Measurements from ENCODE around the gene RIN1. TPM values are rescaled to one million over a fixed set of nuclear protein-coding genes. Genes with fewer than 3 reads are reported as not detected.

The RIN1 gene
- total and polyA plus RNA-seq, 2 of the 13 experiments (the other 11 are each of a cell fraction or from before 2014, with no cell fraction given) = 2.4 to 4.1 TPM

- TF ChIP-seq ZNF543 (CRISPR knock-in tag; IDR thresholded peaks at IDR 0.05) (peak; percentile 23; the same call in 1 of the 2 replicates), YEATS2 (CRISPR knock-in tag; IDR thresholded peaks at IDR 0.05; ENCODE audit: borderline replicate concordance) (no peak), GPBP1L1 (CRISPR knock-in tag; IDR thresholded peaks at IDR 0.05) (no peak), MLXIP (CRISPR knock-in tag; IDR thresholded peaks at IDR 0.05; ENCODE audit: borderline replicate concordance) (no peak), NR2F6 (IDR thresholded peaks at IDR 0.05) (no peak), NR2F6 (CRISPR knock-in tag; IDR thresholded peaks at IDR 0.05) (0 out of 2 replicates have a peak, but pooled peaks have one; percentile 31), ZBTB49 (CRISPR knock-in tag; IDR thresholded peaks at IDR 0.05; ENCODE audit: borderline replicate concordance) (no peak), ZNF614 (CRISPR knock-in tag; IDR thresholded peaks at IDR 0.05; ENCODE audit: borderline replicate concordance) (no peak; the same call in 1 of the 2 replicates), CC2D1A (CRISPR knock-in tag; IDR thresholded peaks at IDR 0.05) (0 out of 2 replicates have a peak, but pooled peaks have one; percentile 40), GATAD2A (CRISPR knock-in tag; IDR thresholded peaks at IDR 0.05) (peak; percentile 81), ZHX2 (IDR thresholded peaks at IDR 0.05; ENCODE audit: low read depth) (no peak), ZHX2 (CRISPR knock-in tag; IDR thresholded peaks at IDR 0.05; ENCODE audit: borderline replicate concordance) (peak; percentile 37; the same call in 1 of the 2 replicates), ZBTB2 (CRISPR knock-in tag; IDR thresholded peaks at IDR 0.05; ENCODE audit: low read depth) (peak; percentile 38; the same call in 1 of the 2 replicates), ZKSCAN8 (CRISPR knock-in tag; IDR thresholded peaks at IDR 0.05; ENCODE audit: borderline replicate concordance) (peak; percentile 81; the same call in 1 of the 2 replicates)
Measured at GRCh38 chr11:66347425-66348276, 11.4 kb upstream of the RIN1 start, which contains the start of gene B4GAT1 (continued).

All from HepG2 (cell line).